SU-DHL-6 (cell line): ENCODE measurements around the gene SPOCK1.

Source experiments
- CTCF ChIP-seq: fragments of 200-600 bp; sonication (generic); IDR thresholded peaks from one replicate; pipeline ENCODE4 v1.5.1; 2017; ENCODE audit warnings: antibody characterized with exemption, mild to moderate bottlenecking, low read length, moderate library complexity; ENCODE audit not compliant: insufficient read depth, poor library complexity, severe bottlenecking
- EZH2phosphoT487 ChIP-seq: fragments of 200-600 bp; sonication (generic), shearing (Covaris generic); conservative IDR thresholded peaks from 2 replicates; pipeline ENCODE4 v1.6.1; 2018; ENCODE audit warnings: mild to moderate bottlenecking, antibody characterized with exemption, low read length, moderate library complexity, mixed read lengths

DNA sequence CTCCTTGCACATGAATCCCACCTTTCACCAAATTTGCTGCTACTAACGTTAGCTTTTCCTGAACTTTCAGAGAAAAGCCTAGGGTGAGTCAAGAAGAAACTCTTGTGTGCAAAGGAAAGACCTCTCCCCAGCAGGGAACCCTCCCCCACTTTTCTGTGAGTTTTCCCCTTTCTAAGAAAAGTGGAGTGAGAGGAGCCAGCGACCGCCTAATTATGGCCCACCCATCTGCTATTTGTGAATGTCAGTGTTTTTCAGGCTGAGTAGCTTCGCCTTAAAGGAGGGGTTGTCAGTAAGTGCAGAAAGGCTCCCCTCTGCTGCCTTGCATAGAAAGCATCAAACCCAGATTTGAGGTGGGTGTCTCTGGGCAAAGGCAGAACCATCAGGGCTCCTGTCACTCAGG lies 46.8 kb upstream of the SPOCK1 start:
- no peak for TF ChIP-seq CTCF
- TF ChIP-seq EZH2phosphoT487: no peak
